Osteoblast (primary cell): Measurements from ENCODE around the gene ANKS6. TPM values are rescaled to one million over a fixed set of nuclear protein-coding genes. Genes with fewer than 3 reads are reported as not detected.

ENCODE experiments used
- DNase-seq: peaks from one replicate; pipeline ENCODE4 v3.0.0; 2011; ENCODE audit warnings: low spot score, mixed read lengths; ENCODE audit not compliant: insufficient read length; ENCODE audit errors: missing footprints
- H2AFZ ChIP-seq: 2 replicates; pipeline ENCODE4 v1.6.0; 2011; ENCODE audit warnings: mild to moderate bottlenecking, low read length
- H3K27ac ChIP-seq: 2 replicates; pipeline ENCODE4 v1.5.1; 2011; ENCODE audit warnings: mild to moderate bottlenecking, low read depth, low read length, moderate library complexity
- H3K27me3 ChIP-seq: 2 replicates; pipeline ENCODE4 v1.6.0; 2012; ENCODE audit warnings: mild to moderate bottlenecking, control low read depth, inconsistent platforms, low read length, moderate library complexity; ENCODE audit not compliant: insufficient read depth
- H3K36me3 ChIP-seq: 2 replicates; pipeline ENCODE4 v1.5.1; 2011; ENCODE audit warnings: mild to moderate bottlenecking, low read length, control low read depth, moderate library complexity; ENCODE audit not compliant: insufficient read depth
- H3K4me1 ChIP-seq: 2 replicates; pipeline ENCODE4 v1.5.1; 2011; ENCODE audit warnings: mild to moderate bottlenecking, low read length, control low read depth, moderate library complexity; ENCODE audit not compliant: insufficient read depth
- H3K4me2 ChIP-seq: 2 replicates; pipeline ENCODE4 v1.6.0; 2011; ENCODE audit warnings: mild to moderate bottlenecking, low read length; ENCODE audit not compliant: insufficient read depth
- H3K4me3 ChIP-seq: fragments of 200-600 bp; sonication (generic); 3 replicates; pipeline ENCODE4 v1.5.1; 2012; ENCODE audit warnings: mild to moderate bottlenecking, low read length, inconsistent platforms; ENCODE audit not compliant: insufficient read depth
- H3K79me2 ChIP-seq: 2 replicates; pipeline ENCODE4 v1.6.0; 2012; ENCODE audit warnings: mild to moderate bottlenecking, low read length, control low read depth, inconsistent platforms; ENCODE audit not compliant: insufficient read depth
- H3K9me3 ChIP-seq: 2 replicates; pipeline ENCODE4 v1.5.1; 2011; ENCODE audit warnings: low read depth, low read length, control low read depth
- H4K20me1 ChIP-seq: 2 replicates; pipeline ENCODE4 v1.6.0; 2012; ENCODE audit warnings: mild to moderate bottlenecking, low read length, control low read depth; ENCODE audit not compliant: insufficient read depth
- total RNA-seq: library from RNA; depleted of rRNA; stranded (reverse); fragments of >200 nt; gene quantifications from 2 replicates; pipeline ENCODE4 v1.2.3, GENCODE V29; 2012
- TF ChIP-seq, protein P1 (sequence below): IDR thresholded peaks from 2 replicates; pipeline ENCODE4 v1.5.1; 2011; ENCODE audit warnings: mild to moderate bottlenecking, low read depth, low read length, moderate library complexity; ENCODE audit errors: extremely low read depth

Gene ANKS6
- total RNA-seq, 1 donor: 21.7 TPM

DNA sequence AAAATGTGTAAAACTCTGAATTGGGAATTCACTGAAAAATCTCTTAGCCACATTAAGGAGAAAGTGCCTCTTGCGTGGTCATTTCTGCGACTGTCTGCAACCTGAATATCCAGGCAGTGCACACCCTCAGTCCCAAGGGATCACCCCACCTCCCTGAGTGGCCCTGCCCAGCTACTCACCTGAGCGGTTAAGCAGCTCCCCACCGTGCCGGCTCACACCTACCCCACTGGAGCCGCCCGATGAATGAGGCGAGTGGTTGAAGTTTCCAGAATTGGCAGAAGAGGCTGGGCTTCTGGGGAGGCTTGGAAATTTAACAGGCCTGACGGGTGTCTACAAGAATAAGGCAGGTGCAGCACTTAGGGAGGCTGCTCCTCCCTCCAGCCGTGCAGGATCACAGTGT, 25.6 kb downstream of the ANKS6 start:
- H3K4me2 ChIP-seq: no peak overlapping the region
- H4K20me1 ChIP-seq: no peaks in the 10 kb centered on the region
- H3K79me2 ChIP-seq: no peaks in the 10 kb centered on the region
- H3K4me3 ChIP-seq: no peak overlapping the region
- H3K9me3 ChIP-seq: no peaks in the 10 kb centered on the region
- no peak for DNase-seq
- H2AFZ ChIP-seq: no peak overlapping the region
- no peak overlapping the region for H3K27ac ChIP-seq
- TF ChIP-seq, protein P1, sequence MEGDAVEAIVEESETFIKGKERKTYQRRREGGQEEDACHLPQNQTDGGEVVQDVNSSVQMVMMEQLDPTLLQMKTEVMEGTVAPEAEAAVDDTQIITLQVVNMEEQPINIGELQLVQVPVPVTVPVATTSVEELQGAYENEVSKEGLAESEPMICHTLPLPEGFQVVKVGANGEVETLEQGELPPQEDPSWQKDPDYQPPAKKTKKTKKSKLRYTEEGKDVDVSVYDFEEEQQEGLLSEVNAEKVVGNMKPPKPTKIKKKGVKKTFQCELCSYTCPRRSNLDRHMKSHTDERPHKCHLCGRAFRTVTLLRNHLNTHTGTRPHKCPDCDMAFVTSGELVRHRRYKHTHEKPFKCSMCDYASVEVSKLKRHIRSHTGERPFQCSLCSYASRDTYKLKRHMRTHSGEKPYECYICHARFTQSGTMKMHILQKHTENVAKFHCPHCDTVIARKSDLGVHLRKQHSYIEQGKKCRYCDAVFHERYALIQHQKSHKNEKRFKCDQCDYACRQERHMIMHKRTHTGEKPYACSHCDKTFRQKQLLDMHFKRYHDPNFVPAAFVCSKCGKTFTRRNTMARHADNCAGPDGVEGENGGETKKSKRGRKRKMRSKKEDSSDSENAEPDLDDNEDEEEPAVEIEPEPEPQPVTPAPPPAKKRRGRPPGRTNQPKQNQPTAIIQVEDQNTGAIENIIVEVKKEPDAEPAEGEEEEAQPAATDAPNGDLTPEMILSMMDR: no peak
- no peaks in the 10 kb centered on the region for H3K4me1 ChIP-seq
- H3K36me3 ChIP-seq: peaks cover 40% of the 10 kb centered on the region
- H3K27me3 ChIP-seq: no peaks in the 10 kb centered on the region

DNA sequence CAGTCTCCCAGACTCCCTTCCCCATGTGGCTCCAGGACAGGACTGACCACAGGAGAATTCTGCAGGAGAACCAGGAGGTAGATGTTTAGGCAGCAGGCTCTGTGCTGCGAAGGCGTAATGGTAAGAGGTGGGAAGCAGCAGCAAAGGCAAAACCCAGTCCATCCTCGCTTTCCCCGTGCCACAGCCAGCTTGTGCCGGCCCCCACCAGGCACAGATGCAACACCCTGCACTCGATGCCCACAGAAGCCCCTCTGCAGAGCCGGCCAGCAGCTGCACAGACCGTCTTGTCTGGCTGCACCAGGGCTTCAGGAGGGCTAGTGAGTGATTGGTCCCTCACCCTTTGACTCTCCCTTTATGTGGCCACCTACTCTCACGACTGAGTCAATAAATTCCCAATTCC, 28.0 kb downstream of the ANKS6 start:
- Histone ChIP-seq H3K36me3 (peaks cover 33% of the 10 kb centered on the region), H3K79me2 (no peaks in the 10 kb centered on the region), H3K27me3 (no peaks in the 10 kb centered on the region), H3K4me1 (no peaks in the 10 kb centered on the region), H3K4me2 (no peak overlapping the region), H3K9me3 (no peaks in the 10 kb centered on the region), H4K20me1 (no peaks in the 10 kb centered on the region), H2AFZ (no peak overlapping the region), H3K27ac (no peak overlapping the region), H3K4me3 (no peak overlapping the region)
- TF ChIP-seq, protein P1: no peak
- DNase-seq: no peak

DNA sequence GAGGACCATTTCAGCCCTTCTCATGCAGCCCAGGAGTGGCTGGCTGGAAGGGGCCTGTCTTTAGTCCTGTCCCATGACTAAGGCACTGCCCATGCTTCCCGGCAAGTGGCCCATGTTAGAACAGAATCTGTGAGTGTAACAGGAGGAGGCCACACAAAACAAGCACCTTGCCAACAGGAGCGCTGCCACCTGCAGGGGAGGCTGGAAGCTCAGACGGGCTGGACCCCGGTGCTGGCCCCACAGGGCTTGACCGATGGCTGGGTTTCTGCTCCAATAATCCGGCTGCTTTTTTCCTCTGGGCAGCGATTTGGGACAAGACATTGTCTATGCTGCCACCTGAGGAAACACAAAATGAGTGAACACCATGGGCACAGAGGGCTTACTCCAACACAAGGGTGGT, 28.4 kb downstream of the ANKS6 start:
- peaks cover 29% of the 10 kb centered on the region for H3K36me3 ChIP-seq
- H3K4me3 ChIP-seq: no peak overlapping the region
- no peaks in the 10 kb centered on the region for H3K9me3 ChIP-seq
- no peaks in the 10 kb centered on the region for H3K4me1 ChIP-seq
- TF ChIP-seq, protein P1: no peak
- H4K20me1 ChIP-seq: no peaks in the 10 kb centered on the region
- no peak overlapping the region for H3K27ac ChIP-seq
- no peaks in the 10 kb centered on the region for H3K27me3 ChIP-seq
- no peak overlapping the region for H2AFZ ChIP-seq
- H3K4me2 ChIP-seq: no peak overlapping the region
- no peak for DNase-seq
- no peaks in the 10 kb centered on the region for H3K79me2 ChIP-seq

DNA sequence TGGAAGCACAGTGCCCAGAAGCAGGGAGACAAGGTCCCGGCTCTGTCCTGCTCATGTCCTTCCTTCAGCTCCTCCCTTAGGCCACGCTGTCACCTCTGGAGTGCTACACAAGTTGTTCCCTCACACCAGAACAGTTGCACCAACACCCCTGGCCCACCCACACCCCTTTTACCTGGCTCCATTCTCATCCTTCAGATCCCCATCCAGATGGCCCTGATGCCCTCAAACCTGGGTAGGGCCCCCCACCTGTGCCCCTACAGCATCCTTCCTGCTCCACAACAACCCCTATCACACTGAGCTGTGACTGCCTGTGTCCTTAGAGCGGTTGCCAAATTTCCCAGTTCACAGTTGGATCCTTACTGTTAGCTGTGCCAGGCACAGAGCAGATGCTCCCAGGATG, 29.2 kb downstream of the ANKS6 start:
- Histone ChIP-seq H2AFZ (no peak overlapping the region), H3K9me3 (no peaks in the 10 kb centered on the region), H3K27me3 (no peaks in the 10 kb centered on the region), H3K36me3 (peaks cover 22% of the 10 kb centered on the region), H3K27ac (no peak overlapping the region), H4K20me1 (no peaks in the 10 kb centered on the region), H3K79me2 (no peaks in the 10 kb centered on the region), H3K4me1 (no peaks in the 10 kb centered on the region), H3K4me2 (no peak overlapping the region), H3K4me3 (no peak overlapping the region)
- TF ChIP-seq, protein P1: no peak
- DNase-seq: no peak
